Measurements from ENCODE around the gene NEDD4L.
A peak's percentile ranks its signal among the peaks of the same experiment; 100 is the strongest.

NEDD4L gene

DNA sequence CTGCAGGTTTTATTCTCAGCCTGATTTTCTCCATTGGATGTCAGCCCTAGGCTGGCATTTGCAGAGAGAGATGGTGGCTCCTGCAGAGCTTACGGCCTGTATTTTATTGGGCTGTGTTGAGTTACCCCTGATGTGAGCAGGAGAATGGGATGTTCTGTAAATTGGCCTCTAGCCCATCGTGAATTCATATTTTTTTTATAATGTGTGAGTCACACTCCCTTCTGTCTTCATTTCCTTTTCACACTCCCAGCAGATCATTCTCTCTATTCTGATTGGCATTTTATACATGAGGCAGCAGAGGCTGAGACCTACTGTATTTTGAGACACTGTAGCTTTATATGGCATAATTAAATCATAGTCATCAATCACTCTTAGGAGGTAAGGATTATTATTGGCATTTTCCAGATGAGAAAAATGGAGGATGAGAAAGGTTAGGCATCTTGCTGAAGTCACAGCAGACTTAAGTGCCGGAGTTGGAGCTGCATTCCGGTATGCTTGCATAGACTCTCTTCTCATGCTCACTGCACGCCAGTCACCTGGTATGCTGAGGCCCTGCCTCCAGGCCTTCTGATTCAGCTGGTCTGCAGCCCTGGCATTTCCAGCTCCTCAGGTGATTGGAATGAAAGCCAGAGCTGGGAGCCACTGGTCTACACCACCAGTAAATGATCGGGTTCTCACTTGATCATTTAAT, 142.4 kb downstream of the NEDD4L start:
- no peaks in the 10 kb centered on the region for H3K9me3 Mint-ChIP-seq
- no peak overlapping the region for H3K27ac Mint-ChIP-seq
- H3K27me3 Mint-ChIP-seq, result peaks cover 3% of the 10 kb centered on the region
- DNase-seq, result no peak
- H3K4me1 Mint-ChIP-seq (ENCODE audit: low read depth), result no peaks in the 10 kb centered on the region
- H3K4me3 Mint-ChIP-seq, result no peak overlapping the region
- H3K36me3 Mint-ChIP-seq (ENCODE audit: low read depth), result no peaks in the 10 kb centered on the region

DNA sequence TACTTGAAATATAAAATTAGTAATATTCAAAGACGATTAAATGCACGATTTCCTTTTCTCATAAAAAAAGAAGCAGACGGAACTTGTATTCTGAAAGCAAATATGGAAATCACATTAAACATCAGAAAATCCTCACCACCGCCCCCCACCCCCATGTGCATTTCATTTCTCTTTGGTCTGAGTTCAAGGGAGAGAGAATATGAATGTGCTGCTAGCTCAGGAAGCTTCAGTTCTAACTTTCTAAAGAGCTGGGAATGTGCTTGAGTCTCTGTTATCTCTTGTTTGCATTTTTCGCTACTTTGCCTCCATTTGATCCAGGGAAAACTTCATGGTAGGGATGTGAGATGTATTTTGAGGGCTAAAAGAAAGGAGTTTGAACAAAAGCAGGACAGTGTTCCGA, 143.6 kb downstream of the NEDD4L start:
- no peak for DNase-seq
- no peaks in the 10 kb centered on the region for H3K36me3 Mint-ChIP-seq (ENCODE audit: low read depth)
- no peak overlapping the region for H3K4me3 Mint-ChIP-seq
- no peak overlapping the region for H3K27ac Mint-ChIP-seq
- H3K27me3 Mint-ChIP-seq, result peaks cover 3% of the 10 kb centered on the region
- H3K9me3 Mint-ChIP-seq, result no peaks in the 10 kb centered on the region
- H3K4me1 Mint-ChIP-seq (ENCODE audit: low read depth), result no peaks in the 10 kb centered on the region

DNA sequence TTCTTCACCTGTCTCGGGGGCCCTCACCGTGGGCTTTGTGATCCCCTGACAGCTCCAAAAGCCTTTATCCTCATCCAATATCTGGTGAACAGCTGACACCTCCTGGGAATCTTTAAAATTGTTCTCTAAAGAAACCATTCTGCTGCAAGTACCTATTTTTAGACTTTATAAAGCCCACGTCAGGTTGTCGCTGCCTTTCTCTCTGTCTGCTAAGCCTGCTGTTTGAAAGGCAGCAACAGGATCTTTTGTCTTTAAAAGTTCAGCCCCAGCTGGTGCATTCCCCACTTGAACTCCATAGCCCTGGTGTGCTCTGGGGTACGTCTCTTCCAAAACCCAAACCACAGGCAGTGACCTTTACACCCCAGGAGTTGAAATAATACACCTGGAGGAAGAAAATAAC, 145.0 kb downstream of the NEDD4L start:
- Mint-ChIP-seq H3K9me3 (no peaks in the 10 kb centered on the region), H3K27ac (no peak overlapping the region), H3K27me3 (peaks cover 3% of the 10 kb centered on the region), H3K36me3 (ENCODE audit: low read depth) (no peaks in the 10 kb centered on the region), H3K4me3 (no peak overlapping the region), H3K4me1 (ENCODE audit: low read depth) (no peaks in the 10 kb centered on the region)
- DNase-seq, result no peak

GRCh38 chr18:58190842-58191530, 147.0 kb downstream of the NEDD4L start:
- no peak for DNase-seq
- Mint-ChIP-seq H3K4me1 (ENCODE audit: low read depth) (peaks cover 9% of the 10 kb centered on the region), H3K4me3 (no peak overlapping the region), H3K27ac (no peak overlapping the region), H3K9me3 (no peaks in the 10 kb centered on the region), H3K36me3 (ENCODE audit: low read depth) (no peaks in the 10 kb centered on the region), H3K27me3 (peaks cover 16% of the 10 kb centered on the region)

DNA sequence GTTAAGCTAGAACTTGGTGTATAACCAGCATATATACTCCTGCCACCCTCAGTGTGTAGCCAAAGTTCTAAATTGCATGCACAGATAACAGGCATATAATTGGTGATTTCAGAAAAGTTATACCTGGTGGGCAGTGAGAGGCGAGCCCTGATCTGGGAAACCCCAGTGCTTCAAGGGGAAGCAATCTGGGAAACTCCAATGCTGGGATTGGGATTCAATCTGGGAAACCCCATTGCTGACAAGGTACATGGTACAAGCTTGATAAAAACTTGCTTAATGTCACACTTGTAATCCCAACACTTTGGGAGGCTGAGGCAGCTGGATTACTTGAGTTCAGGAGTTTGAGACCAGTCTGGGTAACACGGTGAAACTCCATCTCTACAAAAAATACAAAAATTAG, 147.6 kb downstream of the NEDD4L start:
- Mint-ChIP-seq H3K4me3 (no peak overlapping the region), H3K4me1 (ENCODE audit: low read depth) (peaks cover 14% of the 10 kb centered on the region), H3K36me3 (ENCODE audit: low read depth) (no peaks in the 10 kb centered on the region), H3K27ac (no peak overlapping the region), H3K9me3 (no peaks in the 10 kb centered on the region), H3K27me3 (peaks cover 19% of the 10 kb centered on the region)
- DNase-seq, result no peak

DNA sequence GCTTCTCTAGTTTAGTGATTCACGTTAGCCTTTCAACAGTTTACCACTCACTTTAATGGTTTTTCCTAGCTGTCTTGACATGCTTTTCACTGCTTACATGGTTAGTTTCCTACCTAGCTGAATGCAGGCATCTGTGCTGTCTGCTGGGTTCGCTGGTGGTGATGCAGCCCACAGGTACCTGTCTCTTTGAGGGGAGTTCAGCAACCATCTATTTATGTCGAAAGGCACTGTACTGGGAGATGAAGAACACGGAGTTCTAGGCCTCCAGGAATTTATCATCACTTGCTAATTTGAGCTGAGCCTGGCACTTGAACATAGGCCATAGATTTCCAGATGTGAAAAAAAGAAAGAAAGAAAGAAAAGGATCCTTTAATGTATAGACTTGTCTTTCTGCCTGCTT, 148.5 kb downstream of the NEDD4L start:
- H3K4me3 Mint-ChIP-seq, result no peak overlapping the region
- H3K27me3 Mint-ChIP-seq, result peaks cover 23% of the 10 kb centered on the region
- peaks cover 14% of the 10 kb centered on the region for H3K4me1 Mint-ChIP-seq (ENCODE audit: low read depth)
- no peaks in the 10 kb centered on the region for H3K36me3 Mint-ChIP-seq (ENCODE audit: low read depth)
- H3K27ac Mint-ChIP-seq, result no peak overlapping the region
- no peaks in the 10 kb centered on the region for H3K9me3 Mint-ChIP-seq
- DNase-seq, result no peak

DNA sequence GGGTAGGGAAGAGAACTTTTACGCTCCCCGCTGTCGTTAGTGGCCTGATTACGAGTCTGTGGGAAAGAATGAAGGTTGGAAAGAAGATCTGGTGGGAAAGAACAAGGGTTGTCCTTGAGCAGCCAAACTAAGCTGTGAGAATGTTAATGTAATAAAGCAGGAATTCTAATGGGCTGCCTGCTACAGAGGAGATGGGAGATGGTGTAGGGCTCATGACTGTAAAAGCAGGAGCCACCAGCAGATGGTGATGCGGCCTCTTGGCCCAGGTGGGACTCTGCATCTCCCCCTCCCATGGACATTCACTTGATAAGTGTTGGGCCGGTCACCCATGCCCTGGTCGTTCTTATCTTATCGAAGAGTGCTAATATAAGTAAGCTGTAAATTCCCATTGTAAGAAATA, 150.0 kb downstream of the NEDD4L start:
- DNase-seq, result no peak
- H3K4me3 Mint-ChIP-seq, result no peak overlapping the region
- no peak overlapping the region for H3K27ac Mint-ChIP-seq
- no peaks in the 10 kb centered on the region for H3K9me3 Mint-ChIP-seq
- peaks cover 14% of the 10 kb centered on the region for H3K4me1 Mint-ChIP-seq (ENCODE audit: low read depth)
- H3K27me3 Mint-ChIP-seq, result peaks cover 19% of the 10 kb centered on the region
- H3K36me3 Mint-ChIP-seq (ENCODE audit: low read depth), result no peaks in the 10 kb centered on the region

- peak overlapping the region; percentile 30 for H3K27ac Mint-ChIP-seq
- peak overlapping the region; percentile 73 for H3K4me3 Mint-ChIP-seq
- no peaks in the 10 kb centered on the region for H3K36me3 Mint-ChIP-seq (ENCODE audit: low read depth)
- peak; percentile 50 for DNase-seq
- peaks cover 14% of the 10 kb centered on the region for H3K4me1 Mint-ChIP-seq (ENCODE audit: low read depth)
- peaks cover 19% of the 10 kb centered on the region for H3K27me3 Mint-ChIP-seq
- no peaks in the 10 kb centered on the region for H3K9me3 Mint-ChIP-seq
Observed at GRCh38 chr18:58195278-58195765, 151.3 kb downstream of the NEDD4L start.

- Mint-ChIP-seq H3K36me3 (ENCODE audit: low read depth) (no peaks in the 10 kb centered on the region), H3K27me3 (peaks cover 19% of the 10 kb centered on the region), H3K27ac (no peak overlapping the region), H3K4me3 (peak overlapping the region; percentile 73), H3K4me1 (ENCODE audit: low read depth) (peaks cover 14% of the 10 kb centered on the region), H3K9me3 (no peaks in the 10 kb centered on the region)
- no peak for DNase-seq
Observed at GRCh38 chr18:58196164-58196563, 152.1 kb downstream of the NEDD4L start.

- no peak for DNase-seq
- no peak overlapping the region for H3K27ac Mint-ChIP-seq
- no peaks in the 10 kb centered on the region for H3K9me3 Mint-ChIP-seq
- peaks cover 14% of the 10 kb centered on the region for H3K4me1 Mint-ChIP-seq (ENCODE audit: low read depth)
- H3K36me3 Mint-ChIP-seq (ENCODE audit: low read depth), result no peaks in the 10 kb centered on the region
- peaks cover 19% of the 10 kb centered on the region for H3K27me3 Mint-ChIP-seq
- no peak overlapping the region for H3K4me3 Mint-ChIP-seq
Observed at GRCh38 chr18:58196881-58197872, 153.2 kb downstream of the NEDD4L start.

DNA sequence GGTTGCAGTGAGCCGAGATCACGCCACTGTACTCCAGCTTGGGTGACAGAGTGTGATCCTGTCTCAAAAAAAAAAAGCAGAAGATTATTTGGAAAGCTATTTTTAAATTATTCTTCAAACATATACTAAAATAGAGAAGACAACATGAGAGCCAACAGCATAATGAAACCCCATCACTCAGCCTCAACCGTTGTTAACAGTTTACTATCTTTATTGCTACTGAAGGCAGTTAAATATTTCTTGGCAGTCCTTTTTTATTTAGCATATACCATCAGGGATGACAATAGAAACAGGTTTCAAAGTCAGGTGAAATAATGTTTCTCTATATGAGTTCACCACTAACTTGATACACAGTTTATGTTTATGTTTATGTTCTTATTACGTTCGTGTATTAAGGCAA, 157.2 kb downstream of the NEDD4L start:
- H3K9me3 Mint-ChIP-seq, result no peaks in the 10 kb centered on the region
- H3K36me3 Mint-ChIP-seq (ENCODE audit: low read depth), result no peaks in the 10 kb centered on the region
- no peak for DNase-seq
- H3K27me3 Mint-ChIP-seq, result peaks cover 4% of the 10 kb centered on the region
- H3K27ac Mint-ChIP-seq, result no peak overlapping the region
- H3K4me1 Mint-ChIP-seq (ENCODE audit: low read depth), result peaks cover 2% of the 10 kb centered on the region
- H3K4me3 Mint-ChIP-seq, result no peak overlapping the region

- no peaks in the 10 kb centered on the region for H3K4me1 Mint-ChIP-seq (ENCODE audit: low read depth)
- no peak for DNase-seq
- H3K4me3 Mint-ChIP-seq, result no peak overlapping the region
- no peaks in the 10 kb centered on the region for H3K9me3 Mint-ChIP-seq
- no peak overlapping the region for H3K27ac Mint-ChIP-seq
- H3K36me3 Mint-ChIP-seq (ENCODE audit: low read depth), result no peaks in the 10 kb centered on the region
- peaks cover under 1% of the 10 kb centered on the region for H3K27me3 Mint-ChIP-seq
Observed at GRCh38 chr18:58201733-58202730, 158.0 kb downstream of the NEDD4L start.

DNA sequence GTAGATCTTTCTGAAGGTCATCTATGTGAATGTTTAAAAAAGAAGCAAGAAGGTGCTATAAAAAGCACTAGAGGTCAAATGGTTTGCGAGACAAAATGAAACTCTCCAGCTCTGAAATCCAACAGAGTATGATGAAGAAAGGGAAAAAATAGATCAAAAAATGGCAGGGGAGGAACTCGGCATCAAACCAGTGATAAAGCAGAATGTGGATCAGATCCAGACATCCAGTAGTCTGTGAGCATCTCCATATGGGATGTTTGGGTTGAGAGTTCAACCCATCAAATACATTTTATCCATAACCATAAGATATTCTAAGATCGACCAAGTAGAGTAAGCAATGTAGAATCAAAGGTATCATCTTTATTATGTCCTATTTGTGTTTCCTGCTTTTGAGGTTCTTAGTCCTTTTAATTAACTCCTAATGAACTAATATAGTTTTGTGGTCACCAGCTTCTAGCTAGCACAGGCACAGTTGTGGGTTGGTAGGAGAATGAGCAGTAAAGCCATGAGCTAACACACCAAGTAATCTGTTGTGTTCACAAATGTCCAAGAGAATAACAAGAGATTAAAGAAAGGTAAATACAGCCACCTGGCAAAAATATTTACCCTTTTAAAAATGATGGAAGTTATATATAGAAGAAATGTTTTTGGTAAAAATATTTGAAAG, 160.9 kb downstream of the NEDD4L start:
- Mint-ChIP-seq H3K27ac (no peak overlapping the region), H3K4me3 (no peak overlapping the region), H3K27me3 (no peaks in the 10 kb centered on the region), H3K36me3 (ENCODE audit: low read depth) (no peaks in the 10 kb centered on the region), H3K4me1 (ENCODE audit: low read depth) (peaks cover 3% of the 10 kb centered on the region), H3K9me3 (no peaks in the 10 kb centered on the region)
- no peak for DNase-seq
